Smooth muscle cell (in vitro differentiated cells): ENCODE data around the gene GNA15. TPM values are rescaled to one million over a fixed set of nuclear protein-coding genes. Genes with fewer than 3 reads are reported as not detected.
A peak's percentile ranks its signal among the peaks of the same experiment; 100 is the strongest.

ENCODE experiments used
- DNase-seq: peaks from one replicate; lab custom pipeline; 2025; ENCODE audit not compliant: unreplicated experiment; lab: John Stamatoyannopoulos, UW
- H2AFZ ChIP-seq: fragments of 200-600 bp; sonication (generic); 2 replicates; pipeline ENCODE4 v1.6.0; 2016; ENCODE audit warnings: antibody characterized with exemption, low read depth, mild to moderate bottlenecking
- H3F3A ChIP-seq: fragments of 200-600 bp; sonication (generic); 2 replicates; pipeline ENCODE4 v1.6.0; 2017; ENCODE audit warnings: antibody characterized with exemption, low read depth
- H3K27ac ChIP-seq: fragments of 200-600 bp; sonication (generic); 2 replicates; pipeline ENCODE4 v1.5.1; 2016; ENCODE audit warnings: low read depth, mild to moderate bottlenecking
- H3K27me3 ChIP-seq: fragments of 200-600 bp; sonication (generic); 2 replicates; pipeline ENCODE4 v1.6.1; 2016; ENCODE audit warnings: low read depth, mild to moderate bottlenecking
- H3K36me3 ChIP-seq: fragments of 200-600 bp; sonication (generic); 2 replicates; pipeline ENCODE4 v1.5.1; 2016; ENCODE audit warnings: low read depth
- H3K4me1 ChIP-seq: fragments of 200-600 bp; sonication (generic); 2 replicates; pipeline ENCODE4 v1.5.1; 2016; ENCODE audit warnings: low read depth
- H3K4me2 ChIP-seq: fragments of 200-600 bp; sonication (generic); 2 replicates; pipeline ENCODE4 v1.6.0; 2016; ENCODE audit warnings: mild to moderate bottlenecking
- H3K4me3 ChIP-seq: fragments of 200-600 bp; sonication (generic); 2 replicates; pipeline ENCODE4 v1.5.1; 2016; ENCODE audit warnings: mild to moderate bottlenecking
- H3K79me2 ChIP-seq: fragments of 200-600 bp; sonication (generic); 2 replicates; pipeline ENCODE4 v1.6.0; 2016; ENCODE audit warnings: low read depth, mild to moderate bottlenecking
- H3K9ac ChIP-seq: fragments of 200-600 bp; sonication (generic); 2 replicates; pipeline ENCODE4 v1.6.0; 2016; ENCODE audit warnings: low read depth
- H3K9me3 ChIP-seq: fragments of 200-600 bp; sonication (generic); replicated peaks from 2 replicates; pipeline ENCODE4 v1.5.1; 2016; ENCODE audit warnings: low read depth
- H4K20me1 ChIP-seq: fragments of 200-600 bp; sonication (generic); 2 replicates; pipeline ENCODE4 v1.6.0; 2016; ENCODE audit warnings: low read depth
- WGBS: methylation state at CpG from one replicate; pipeline ENCODE4 v1.1.7; 2016; ENCODE audit warnings: low lambda C conversion rate; 5-methylcytosine and 5-hydroxymethylcytosine counted together
- polyA plus RNA-seq: library from polyadenylated mRNA; unstranded; fragments of >200 nt; fragmentation: Nextera tagmentation; extraction: Ambion mirVana; gene quantifications from 2 replicates; pipeline ENCODE4 v1.2.1, GENCODE V29; 2016
- total RNA-seq: library from RNA; depleted of rRNA; stranded (reverse); fragments of >200 nt; gene quantifications from 2 replicates; pipeline ENCODE4 v1.2.3, GENCODE V29; 2014
- TF ChIP-seq, protein P1 (sequence below): fragments of 200-600 bp; sonication (generic); IDR thresholded peaks from 2 replicates; pipeline ENCODE4 v1.5.1; 2017; ENCODE audit warnings: borderline replicate concordance, mild to moderate bottlenecking, antibody characterized with exemption; ENCODE audit not compliant: insufficient read depth, poor library complexity, severe bottlenecking

The GNA15 gene
- total and polyA plus RNA-seq, 2 experiments from 2014 or later = 1.2 to 1.8 TPM

DNA sequence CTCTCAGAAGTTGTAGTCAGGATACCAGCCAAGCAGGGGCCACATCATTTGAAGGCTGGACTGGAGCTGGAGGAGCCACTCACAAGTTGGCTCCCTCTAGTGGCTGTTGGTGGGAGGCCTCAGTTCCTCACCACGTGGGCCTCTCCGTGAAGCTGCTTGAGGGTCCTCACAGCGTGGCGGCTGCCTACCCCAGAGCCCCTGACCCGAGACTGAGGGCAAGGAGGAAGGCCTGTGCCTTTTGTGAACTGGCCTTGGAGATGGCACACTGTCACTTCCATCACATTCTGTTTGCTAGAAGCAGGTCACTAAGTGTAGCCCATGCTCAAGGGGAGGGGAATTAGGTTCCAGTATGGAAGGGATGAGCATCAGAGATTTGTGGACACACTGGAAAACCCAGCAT lies 27.1 kb upstream of the GNA15 start:
- peaks cover 60% of the 10 kb centered on the region for H3K79me2 ChIP-seq
- no peaks in the 10 kb centered on the region for H3K4me1 ChIP-seq
- TF ChIP-seq, protein P1, sequence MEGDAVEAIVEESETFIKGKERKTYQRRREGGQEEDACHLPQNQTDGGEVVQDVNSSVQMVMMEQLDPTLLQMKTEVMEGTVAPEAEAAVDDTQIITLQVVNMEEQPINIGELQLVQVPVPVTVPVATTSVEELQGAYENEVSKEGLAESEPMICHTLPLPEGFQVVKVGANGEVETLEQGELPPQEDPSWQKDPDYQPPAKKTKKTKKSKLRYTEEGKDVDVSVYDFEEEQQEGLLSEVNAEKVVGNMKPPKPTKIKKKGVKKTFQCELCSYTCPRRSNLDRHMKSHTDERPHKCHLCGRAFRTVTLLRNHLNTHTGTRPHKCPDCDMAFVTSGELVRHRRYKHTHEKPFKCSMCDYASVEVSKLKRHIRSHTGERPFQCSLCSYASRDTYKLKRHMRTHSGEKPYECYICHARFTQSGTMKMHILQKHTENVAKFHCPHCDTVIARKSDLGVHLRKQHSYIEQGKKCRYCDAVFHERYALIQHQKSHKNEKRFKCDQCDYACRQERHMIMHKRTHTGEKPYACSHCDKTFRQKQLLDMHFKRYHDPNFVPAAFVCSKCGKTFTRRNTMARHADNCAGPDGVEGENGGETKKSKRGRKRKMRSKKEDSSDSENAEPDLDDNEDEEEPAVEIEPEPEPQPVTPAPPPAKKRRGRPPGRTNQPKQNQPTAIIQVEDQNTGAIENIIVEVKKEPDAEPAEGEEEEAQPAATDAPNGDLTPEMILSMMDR = peak; percentile 68
- no peak overlapping the region for H3K9ac ChIP-seq
- H3K27me3 ChIP-seq = no peaks in the 10 kb centered on the region
- H3K4me2 ChIP-seq = no peak overlapping the region
- H2AFZ ChIP-seq = no peak overlapping the region
- WGBS = 50% methylated on average over 5 of the region's 5 CpGs
- no peaks in the 10 kb centered on the region for H3K9me3 ChIP-seq
- peaks cover 100% of the 10 kb centered on the region for H4K20me1 ChIP-seq
- no peak overlapping the region for H3K4me3 ChIP-seq
- no peak for DNase-seq
- no peaks in the 10 kb centered on the region for H3F3A ChIP-seq
- H3K27ac ChIP-seq = no peak overlapping the region
- no peaks in the 10 kb centered on the region for H3K36me3 ChIP-seq

DNA sequence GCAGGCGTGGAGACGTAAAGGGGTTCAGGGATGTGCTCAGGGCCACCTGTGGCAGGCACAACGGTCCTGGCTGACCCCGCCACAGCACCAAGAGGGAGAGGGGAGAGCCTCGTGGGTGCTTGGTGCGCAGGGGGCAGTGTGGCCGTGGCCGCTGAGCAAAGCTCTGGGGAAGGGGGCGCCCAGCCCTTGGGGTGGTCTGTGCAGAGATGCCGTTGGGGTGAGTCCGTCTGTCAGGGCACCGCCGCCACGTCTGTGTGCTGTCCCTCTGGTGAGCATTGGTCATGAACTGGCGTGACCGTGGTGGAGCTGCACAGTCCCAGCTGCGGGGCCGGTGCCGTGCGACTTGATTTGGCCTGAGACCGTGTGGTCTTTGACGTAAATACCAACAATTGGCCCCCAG lies 26.3 kb upstream of the GNA15 start:
- no peaks in the 10 kb centered on the region for H3K36me3 ChIP-seq
- H3K4me3 ChIP-seq = no peak overlapping the region
- no peak overlapping the region for H2AFZ ChIP-seq
- no peak overlapping the region for H3K4me2 ChIP-seq
- no peaks in the 10 kb centered on the region for H3K9me3 ChIP-seq
- H3K4me1 ChIP-seq = no peaks in the 10 kb centered on the region
- WGBS = 98% methylated on average over 20 of the region's 22 CpGs
- no peaks in the 10 kb centered on the region for H3F3A ChIP-seq
- H3K79me2 ChIP-seq = peaks cover 53% of the 10 kb centered on the region
- DNase-seq = no peak
- H3K9ac ChIP-seq = no peak overlapping the region
- H3K27me3 ChIP-seq = no peaks in the 10 kb centered on the region
- H4K20me1 ChIP-seq = peaks cover 100% of the 10 kb centered on the region
- H3K27ac ChIP-seq = no peak overlapping the region
- TF ChIP-seq, protein P1 = no peak

DNA sequence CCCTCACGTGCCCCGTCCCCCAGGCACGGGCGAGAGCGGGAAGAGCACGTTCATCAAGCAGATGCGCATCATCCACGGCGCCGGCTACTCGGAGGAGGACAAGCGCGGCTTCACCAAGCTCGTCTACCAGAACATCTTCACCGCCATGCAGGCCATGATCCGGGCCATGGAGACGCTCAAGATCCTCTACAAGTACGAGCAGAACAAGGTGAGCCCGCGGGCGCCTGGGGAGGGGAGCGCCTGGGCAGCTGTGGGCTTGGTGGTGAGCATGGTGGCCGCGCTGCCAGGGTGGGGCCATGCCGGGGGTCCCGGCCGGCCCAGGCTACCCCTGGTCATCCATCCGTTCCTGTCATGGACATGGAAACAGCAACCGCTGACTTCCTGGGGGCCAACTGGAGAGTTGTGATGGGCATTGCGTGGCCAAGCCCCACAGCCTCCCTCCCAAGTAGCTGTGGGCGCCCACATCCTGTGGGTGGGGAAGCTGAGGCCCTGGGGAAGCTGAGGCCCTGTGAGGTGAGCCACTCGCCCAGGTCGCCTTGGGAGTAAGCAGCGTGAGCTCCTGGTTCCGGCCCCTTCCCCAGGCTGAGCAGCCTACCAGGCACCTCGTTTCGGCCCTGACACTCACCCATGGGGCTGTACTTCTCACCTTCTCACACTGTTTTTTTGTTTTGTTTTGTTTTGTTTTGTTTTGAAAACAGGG lies 25.6 kb upstream of the GNA15 start:
- H4K20me1 ChIP-seq = peaks cover 100% of the 10 kb centered on the region
- 96% methylated on average over 36 of the region's 37 CpGs for WGBS
- H3K9me3 ChIP-seq = no peaks in the 10 kb centered on the region
- no peak overlapping the region for H2AFZ ChIP-seq
- H3K4me3 ChIP-seq = no peak overlapping the region
- H3K27me3 ChIP-seq = no peaks in the 10 kb centered on the region
- H3K4me1 ChIP-seq = no peaks in the 10 kb centered on the region
- H3K36me3 ChIP-seq = no peaks in the 10 kb centered on the region
- H3F3A ChIP-seq = no peaks in the 10 kb centered on the region
- H3K4me2 ChIP-seq = no peak overlapping the region
- no peak overlapping the region for H3K27ac ChIP-seq
- H3K9ac ChIP-seq = no peak overlapping the region
- TF ChIP-seq, protein P1 = no peak
- no peak for DNase-seq
- peaks cover 46% of the 10 kb centered on the region for H3K79me2 ChIP-seq
